H1 (cell line): ENCODE measurements around the gene CHSY3. TPM values are rescaled to one million over a fixed set of nuclear protein-coding genes. Genes with fewer than 3 reads are reported as not detected.

ENCODE experiments used
- CTCF ChIA-PET: fragments of 300-600 bp; sonication (Branson Sonifier 250); formaldehyde crosslinking; loops from one replicate; lab custom pipeline; 2021; ENCODE audit not compliant: partially characterized antibody; lab: Charles Lee
- POLR2A ChIA-PET: fragments of 300-600 bp; sonication (Branson Sonifier 250); formaldehyde crosslinking; loops from one replicate; lab custom pipeline; 2021; ENCODE audit warnings: inconsistent platforms; ENCODE audit not compliant: partially characterized antibody; lab: Charles Lee
- DNase-seq, 2 experiments: peaks; one replicate each; pipeline versions ENCODE4 v3.0.0 to v3.0.0-alpha.2; 2010 to 2022; ENCODE audit warnings: low spot score in 2 of 2, low read depth in 1 of 2, mixed read lengths in 1 of 2
- FAIRE-seq: peaks from 2 replicates; lab custom pipeline; 2011; peaks lifted over from hg19 to GRCh38; lab: Jason Lieb, UNC
- H2AFZ ChIP-seq: 2 replicates; pipeline ENCODE4 v1.8.1; 2012; ENCODE audit warnings: low read length, inconsistent platforms
- H2AK5ac ChIP-seq: 2 replicates; pipeline ENCODE4 v1.6.1; 2013; ENCODE audit warnings: low read depth, low read length
- H2BK120ac ChIP-seq: replicated peaks from 2 replicates; pipeline ENCODE3; 2013; ENCODE audit warnings: low read depth, low read length, inconsistent platforms
- H2BK12ac ChIP-seq: 2 replicates; pipeline ENCODE4 v1.6.1; 2013; ENCODE audit warnings: low read depth, low read length
- H2BK15ac ChIP-seq: 2 replicates; pipeline ENCODE4 v1.6.1; 2013; ENCODE audit warnings: low read length
- H2BK20ac ChIP-seq: 2 replicates; pipeline ENCODE4 v1.6.1; 2013; ENCODE audit warnings: low read length
- H2BK5ac ChIP-seq: 2 replicates; pipeline ENCODE4 v1.6.1; 2013; ENCODE audit warnings: low read depth, low read length
- H3K14ac ChIP-seq: 2 replicates; pipeline ENCODE4 v1.6.1; 2013; ENCODE audit warnings: inconsistent platforms; ENCODE audit not compliant: insufficient read length
- H3K18ac ChIP-seq: 2 replicates; pipeline ENCODE4 v1.6.1; 2013; ENCODE audit warnings: low read length; ENCODE audit errors: extremely low read depth
- H3K23ac ChIP-seq: 2 replicates; pipeline ENCODE4 v1.6.1; 2013; ENCODE audit warnings: inconsistent platforms; ENCODE audit not compliant: insufficient read length
- H3K23me2 ChIP-seq: 2 replicates; pipeline ENCODE4 v1.6.1; 2013; ENCODE audit warnings: low read depth, low read length
- H3K27ac ChIP-seq: 2 replicates; pipeline ENCODE4 v1.6.1; 2011; ENCODE audit warnings: low read depth, low read length, inconsistent platforms
- H3K27me3 ChIP-seq, 4 experiments: replicated peaks in 1 of 4; 1 replicate in 1 of 4; 2 replicates in 3 of 4; pipeline versions ENCODE4 v1.6.1 to v1.8.1; 2011 to 2013; ENCODE audit warnings: low read length in 3 of 4, mild to moderate bottlenecking in 3 of 4, inconsistent platforms in 2 of 4, mixed read lengths in 2 of 4, moderate library complexity in 1 of 4; ENCODE audit not compliant: control insufficient read depth in 3 of 4, insufficient read depth in 3 of 4; ENCODE audit errors: extremely low read depth in 1 of 4
- H3K36me3 ChIP-seq, 4 experiments: 2 replicates each; pipeline versions ENCODE4 v1.6.1 to v1.8.1; 2011 to 2013; ENCODE audit warnings: mild to moderate bottlenecking in 4 of 4, low read length in 3 of 4, moderate library complexity in 2 of 4, control low read depth in 1 of 4, inconsistent platforms in 1 of 4; ENCODE audit not compliant: insufficient read depth in 4 of 4, control insufficient read depth in 2 of 4
- H3K4ac ChIP-seq: replicated peaks from 2 replicates; pipeline ENCODE3; 2013; ENCODE audit warnings: low read length, low read depth, mixed read lengths, inconsistent platforms; ENCODE audit not compliant: insufficient read length
- H3K4me1 ChIP-seq, 4 experiments: replicated peaks in 1 of 4; 1 replicate in 1 of 4; 2 replicates in 3 of 4; pipeline versions ENCODE4 v1.6.1 to v1.8.1; 2011 to 2013; ENCODE audit warnings: low read length in 3 of 4, inconsistent platforms in 2 of 4, mixed read lengths in 1 of 4; ENCODE audit not compliant: insufficient read depth in 4 of 4, control insufficient read depth in 3 of 4
- H3K4me2 ChIP-seq, 2 experiments: 2 replicates each; pipeline versions ENCODE4 v1.6.1 to v1.8.1; 2011 to 2013; ENCODE audit warnings: low read depth in 2 of 2, low read length in 2 of 2, control low read depth in 1 of 2, inconsistent platforms in 1 of 2, mild to moderate bottlenecking in 1 of 2; ENCODE audit not compliant: insufficient read depth in 1 of 2
- H3K4me3 ChIP-seq, 4 experiments: fragments of 200-600, 300-600 bp in 1 of 4; sonication (generic), shearing (Covaris generic), sonication (Bioruptor Twin) in 1 of 4; 2 replicates each; pipeline versions ENCODE4 v1.5.1 to v1.8.1; 2011 to 2016; ENCODE audit warnings: low read length in 4 of 4, low read depth in 3 of 4, control low read depth in 2 of 4, inconsistent platforms in 2 of 4, mild to moderate bottlenecking in 2 of 4, mixed read lengths in 1 of 4, moderate library complexity in 1 of 4; ENCODE audit not compliant: insufficient read depth in 2 of 4; ENCODE audit errors: extremely low read depth in 1 of 4
- H3K56ac ChIP-seq: replicated peaks from 2 replicates; pipeline ENCODE3; 2013; ENCODE audit warnings: low read depth, mild to moderate bottlenecking, mixed read lengths, low read length, inconsistent platforms; ENCODE audit not compliant: insufficient read length
- H3K79me1 ChIP-seq: 2 replicates; pipeline ENCODE4 v1.6.1; 2013; ENCODE audit warnings: low read depth, low read length, control low read depth
- H3K79me2 ChIP-seq, 2 experiments: 2 replicates each; pipeline versions ENCODE4 v1.6.1 to v1.8.1; 2012 to 2013; ENCODE audit warnings: low read length in 2 of 2, mild to moderate bottlenecking in 2 of 2, inconsistent platforms in 1 of 2; ENCODE audit not compliant: insufficient read depth in 2 of 2, control insufficient read depth in 1 of 2
- H3K9ac ChIP-seq, 4 experiments: replicated peaks in 1 of 4; 1 replicate in 1 of 4; 2 replicates in 3 of 4; pipeline versions ENCODE4 v1.6.1 to v1.8.1; 2011 to 2013; ENCODE audit warnings: low read depth in 3 of 4, low read length in 3 of 4, control low read depth in 2 of 4, mild to moderate bottlenecking in 2 of 4, moderate library complexity in 2 of 4, inconsistent platforms in 1 of 4; ENCODE audit errors: extremely low read depth in 1 of 4
- H3K9me3 ChIP-seq, 2 experiments: 2 replicates each; pipeline versions ENCODE4 v1.6.1 to v1.8.1; 2012 to 2013; ENCODE audit warnings: mild to moderate bottlenecking in 2 of 2, moderate library complexity in 2 of 2, control low read depth in 1 of 2, inconsistent platforms in 1 of 2, low read depth in 1 of 2, low read length in 1 of 2, mixed read lengths in 1 of 2; ENCODE audit not compliant: insufficient read depth in 2 of 2
- H4K20me1 ChIP-seq, 2 experiments: replicated peaks in 1 of 2; 2 replicates each; pipeline versions ENCODE3 to v1.8.1; 2011 to 2013; ENCODE audit warnings: inconsistent platforms in 2 of 2, low read length in 2 of 2, mild to moderate bottlenecking in 1 of 2; ENCODE audit not compliant: insufficient read depth in 2 of 2, control insufficient read depth in 1 of 2
- H4K5ac ChIP-seq: 2 replicates; pipeline ENCODE4 v1.6.1; 2013; ENCODE audit warnings: low read length, low read depth, mixed read lengths, inconsistent platforms; ENCODE audit not compliant: insufficient read length
- H4K8ac ChIP-seq: 2 replicates; pipeline ENCODE4 v1.8.0; 2013; ENCODE audit warnings: mild to moderate bottlenecking, moderate library complexity, low read length, inconsistent platforms; ENCODE audit not compliant: insufficient read depth; ENCODE audit errors: extremely low read depth
- H4K91ac ChIP-seq: replicated peaks from 2 replicates; pipeline ENCODE3; 2013; ENCODE audit warnings: low read length, mixed read lengths, inconsistent platforms; ENCODE audit not compliant: insufficient read length
- BCL11A ChIP-seq, 2 experiments: IDR thresholded peaks; one replicate each; pipeline ENCODE4 v1.6.1; 2011; ENCODE audit warnings: low read depth in 2 of 2, low read length in 2 of 2, mild to moderate bottlenecking in 2 of 2
- FOSL1 ChIP-seq: IDR thresholded peaks from 2 replicates; pipeline ENCODE4 v1.6.1; 2011; ENCODE audit warnings: mild to moderate bottlenecking, low read depth, low read length, moderate library complexity; ENCODE audit not compliant: insufficient read depth
- GABPA ChIP-seq: IDR thresholded peaks from 2 replicates; pipeline ENCODE4 v1.6.1; 2011; ENCODE audit warnings: mild to moderate bottlenecking, low read length, moderate library complexity, borderline replicate concordance; ENCODE audit not compliant: insufficient read depth
- JUND ChIP-seq: IDR thresholded peaks from 2 replicates; pipeline ENCODE4 v1.6.1; 2011; ENCODE audit warnings: mild to moderate bottlenecking, improper control_type of control experiment, low read length
- KDM4A ChIP-seq: IDR thresholded peaks from one replicate; pipeline ENCODE4 v1.7.1; 2012; ENCODE audit warnings: low read depth, mild to moderate bottlenecking, moderate library complexity, low read length, inconsistent platforms; ENCODE audit not compliant: severe bottlenecking
- POU5F1 ChIP-seq: IDR thresholded peaks from 2 replicates; pipeline ENCODE4 v1.6.1; 2011; ENCODE audit warnings: low read depth, mild to moderate bottlenecking, low read length, moderate library complexity
- RFX5 ChIP-seq: IDR thresholded peaks from 2 replicates; pipeline ENCODE4 v1.6.1; 2011; ENCODE audit warnings: low read depth, low read length, improper control_type of control experiment, borderline replicate concordance
- WGBS, 2 experiments: shearing (Covaris generic) in 1 of 2; methylation state at CpG; one replicate each; pipeline versions ENCODE4 v1.1.6 to v1.1.7; 2013 to 2015; ENCODE audit warnings: low lambda C conversion rate in 2 of 2, mixed read lengths in 2 of 2, inconsistent platforms in 1 of 2, low coverage in 1 of 2, missing lambda C conversion rate in 1 of 2; ENCODE audit not compliant: insufficient replicate concordance in 2 of 2, insufficient coverage in 1 of 2, insufficient read length in 1 of 2; ENCODE audit errors: extremely low coverage in 1 of 2, missing lambda C conversion rate in 1 of 2; 5-methylcytosine and 5-hydroxymethylcytosine counted together
- polyA plus RNA-seq, 7 experiments: library from polyadenylated mRNA; depleted of rRNA in 3 of 7; stranded (reverse) in 5 of 7; unstranded in 2 of 7; fragments of >200 nt in 5 of 7; fragments of 200-250 nt in 2 of 7; gene quantifications; 1 replicate in 5 of 7; 2 replicates in 1 of 7; 4 replicates in 1 of 7; pipeline versions ENCODE4 v1.2.1 to v1.2.3, GENCODE V29; 2011 to 2013; ENCODE audit warnings: missing spikeins in 2 of 7, mixed read lengths in 2 of 7
- total RNA-seq: library from RNA; stranded (reverse); fragmentation: NEBNext Ultra II Directional; extraction: Animal tissue kit (Norgen Biotek cat#: 25700); gene quantifications from 2 replicates; pipeline ENCODE4 v1.2.1, GENCODE V29; 2021

Gene CHSY3
- total and polyA plus RNA-seq, 2 of the 8 experiments (the other 6 are each of a cell fraction or from before 2014, with no cell fraction given), result 0.24 to 1.8 TPM

DNA sequence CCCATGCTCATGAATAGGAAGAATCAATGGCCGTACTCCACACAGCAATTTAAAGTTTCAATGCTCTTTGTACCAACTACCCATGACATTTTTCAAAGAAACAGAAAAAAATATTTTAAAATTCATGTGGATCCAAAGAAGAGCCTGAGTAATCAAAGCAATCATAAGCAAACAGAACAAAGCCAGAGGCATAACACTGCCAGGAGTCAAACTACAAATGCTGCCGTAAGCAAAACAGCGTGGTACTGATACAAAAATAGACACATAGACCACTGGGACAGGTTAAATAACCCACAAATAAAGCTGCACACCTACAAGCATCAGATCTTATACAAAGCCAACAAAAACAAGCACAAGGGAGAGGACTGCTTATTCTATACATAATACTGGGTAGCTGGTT is 107.7 kb downstream of the CHSY3 start:
- no peaks in the 10 kb centered on the region for H3K79me1 ChIP-seq
- H2BK15ac ChIP-seq, result no peak overlapping the region
- ChIA-PET POLR2A (no interaction called here), CTCF (no interaction called here)
- H2BK120ac ChIP-seq, result no peak overlapping the region
- H3K27me3 ChIP-seq, result no peaks in the 10 kb centered on the region
- H3K79me2 ChIP-seq, result no peaks in the 10 kb centered on the region
- H2BK20ac ChIP-seq, result no peak overlapping the region
- no peak overlapping the region for H3K14ac ChIP-seq
- no peaks in the 10 kb centered on the region for H3K36me3 ChIP-seq
- H3K4me2 ChIP-seq, result no peak overlapping the region
- no peak overlapping the region for H2BK12ac ChIP-seq
- H3K56ac ChIP-seq, result no peak overlapping the region
- H3K23me2 ChIP-seq, result no peaks in the 10 kb centered on the region
- H4K8ac ChIP-seq, result no peak overlapping the region
- no peak overlapping the region for H2BK5ac ChIP-seq
- DNase-seq (no peak), FAIRE-seq (no peak)
- no peak overlapping the region for H3K4ac ChIP-seq
- no peak overlapping the region for H3K23ac ChIP-seq
- no peaks in the 10 kb centered on the region for H4K20me1 ChIP-seq
- no peaks in the 10 kb centered on the region for H3K9me3 ChIP-seq
- H3K9ac ChIP-seq, result no peak overlapping the region
- no peak overlapping the region for H4K5ac ChIP-seq
- no peaks in the 10 kb centered on the region for H3K4me1 ChIP-seq
- no peak overlapping the region for H3K18ac ChIP-seq
- H3K27ac ChIP-seq, result no peak overlapping the region
- H2AK5ac ChIP-seq, result no peak overlapping the region
- no peak overlapping the region for H2AFZ ChIP-seq
- no peak overlapping the region for H3K4me3 ChIP-seq
- 94% methylated on average over 3 of the region's 3 CpGs; no CpG with 5 or more reads in 1 of the 2 experiments for WGBS, 2 experiments
- H4K91ac ChIP-seq, result no peak overlapping the region
- TF ChIP-seq FOSL1, result no peak
- no peak for TF ChIP-seq RFX5
- TF ChIP-seq POU5F1, result no peak
- TF ChIP-seq JUND, result no peak
- no peak for TF ChIP-seq BCL11A (IDR thresholded peaks at IDR 0.05; ENCODE audit: low read depth in 2 of 2, low read length in 2 of 2)
- TF ChIP-seq GABPA, result no peak
- no peak for TF ChIP-seq KDM4A
